Ovary (tissue), 9 donors: Measurements from ENCODE around the gene NCAM1. TPM values are rescaled to one million over a fixed set of nuclear protein-coding genes. Genes with fewer than 3 reads are reported as not detected.

ENCODE experiments used
- DNase-seq, 5 donors: peaks; one replicate each; pipeline ENCODE4 v3.0.0-alpha.2; 2019 to 2020
- H3K27ac ChIP-seq, 2 donors: fragments of 200-600 bp; one replicate each; pipeline versions ENCODE4 v1.5.1 to v1.8.0; 2019 to 2022
- H3K27me3 ChIP-seq: fragments of 200-600 bp; one replicate; pipeline ENCODE4 v1.8.0; 2022
- H3K36me3 ChIP-seq: fragments of 200-600 bp; sonication (generic); one replicate; pipeline ENCODE4 v1.5.1; 2019
- H3K4me1 ChIP-seq: one replicate; pipeline ENCODE4 v1.8.1; 2013; ENCODE audit warnings: mild to moderate bottlenecking, moderate library complexity; ENCODE audit not compliant: insufficient read depth
- H3K4me3 ChIP-seq: fragments of 200-600 bp; sonication (generic); one replicate; pipeline ENCODE4 v1.5.1; 2017
- H3K9me3 ChIP-seq, 2 donors: fragments of 200-600 bp in 1 of 2; sonication (generic) in 1 of 2; one replicate each; pipeline versions ENCODE4 v1.5.1 to v1.8.1; 2013 to 2019; ENCODE audit warnings: mild to moderate bottlenecking in 1 of 2, moderate library complexity in 1 of 2
- CTCF ChIP-seq, 3 donors: fragments of 450-650 bp in 2 of 3; fragments of 200-600 bp in 1 of 3; IDR thresholded peaks; one replicate each; pipeline versions ENCODE4 v1.5.1 to v1.8.0; 2016 to 2022; ENCODE audit warnings: antibody characterized with exemption in 3 of 3, mild to moderate bottlenecking in 1 of 3
- EP300 ChIP-seq: sonication (generic); formaldehyde crosslinking; IDR thresholded peaks from one replicate; pipeline ENCODE4 v1.6.1; 2017; ENCODE audit warnings: antibody characterized with exemption
- POLR2A ChIP-seq: fragments of 450-650 bp; IDR thresholded peaks from one replicate; pipeline ENCODE4 v1.6.1; 2017; ENCODE audit warnings: antibody characterized with exemption, mild to moderate bottlenecking, moderate library complexity
- WGBS, 3 donors: extraction: QIAGEN DNeasy Blood & Tissue Kit in 1 of 3; methylation state at CpG; one replicate each; pipeline versions ENCODE4 v1.1.5 to v1.1.7; 2013 to 2017; 5-methylcytosine and 5-hydroxymethylcytosine counted together
- intact Hi-C, 4 donors: fragments of 100-400 bp; cut with DNase I; formaldehyde crosslinking; loops; one replicate each; pipeline versions ENCODE4 v1.11.0 to v1.15.1; 2022 to 2023
- polyA plus RNA-seq, 2 donors: library from polyadenylated mRNA; stranded (reverse); fragments of 200-250 nt in 1 of 2; fragments of 350-450 nt in 1 of 2; fragmentation: Illumina TruSeq in 1 of 2; extraction: RNeasy Lipid Tissue Mini Kit (QIAGEN cat#74804) in 1 of 2; gene quantifications; one replicate each; pipeline ENCODE4 v1.2.3, GENCODE V29; 2013 to 2014
- total RNA-seq, 7 donors: library from RNA; depleted of rRNA in 2 of 7; stranded (reverse); fragments of >200 nt in 2 of 7; fragmentation: NEBNext Ultra II Directional in 3 of 7; extraction: Animal tissue kit (Norgen Biotek cat#: 25700) in 3 of 7; gene quantifications; one replicate each; pipeline versions ENCODE4 v1.1.0 to v1.2.4, GENCODE V29; 2016 to 2023
- donor health status: DM: no; HTN: no; CAD: no; lungs with moderate emphysema.
- donor health status: DM: no; HTN: no; CAD: no.
- donor health status: Bipolar disorder and iron deficiency.
- donor health status: DM: yes; HTN: yes; CAD: no.
- donor health status: DM: no; HTN: no; CAD: no.
- donor health status: DM: yes; HTN: yes; CAD: no.

NCAM1 gene
- total and polyA plus RNA-seq, 9 donors: 23.0 to 194 (median 106) TPM

GRCh38 chr11:113198972-113199661, 237.9 kb downstream of the NCAM1 start:
- Histone ChIP-seq H3K4me3 (no peak overlapping the region), H3K36me3 (no peaks in the 10 kb centered on the region), H3K9me3 (no peaks in the 10 kb centered on the region), H3K27ac (peak overlapping the region in 1 of 2 donors; percentile 12), H3K27me3 (no peaks in the 10 kb centered on the region), H3K4me1 (peaks cover 12% of the 10 kb centered on the region)
- intact Hi-C loops: loop anchor here in 1 of 4 donors (5.0 kb wide), 1 partner anchor 37 kb away; no protein-coding TSS in a partner anchor
- TF ChIP-seq POLR2A (no peak), CTCF (IDR thresholded peaks at IDR 0.05) (no peak), EP300 (no peak)
- whole genome bisulfite sequencing, 3 donors: 23 to 34% (median 29%) methylated on average over 10 of the region's 10 CpGs
- no peak for DNase-seq

GRCh38 chr11:113199866-113200265, 238.6 kb downstream of the NCAM1 start:
- Histone ChIP-seq H3K27ac (peak overlapping the region; percentile 6 to 67), H3K4me3 (no peak overlapping the region), H3K4me1 (peaks cover 10% of the 10 kb centered on the region), H3K27me3 (no peaks in the 10 kb centered on the region), H3K9me3 (no peaks in the 10 kb centered on the region), H3K36me3 (no peaks in the 10 kb centered on the region)
- WGBS, 3 donors: 6 to 20% (median 8%) methylated on average over 5 of the region's 5 CpGs
- no peak for DNase-seq
- intact Hi-C loops: loop anchor here in 1 of 4 donors (5.0 kb wide), 1 partner anchor 38 kb away; no protein-coding TSS in a partner anchor
- no peak for TF ChIP-seq CTCF (IDR thresholded peaks at IDR 0.05)
- no peak for TF ChIP-seq POLR2A
- no peak for TF ChIP-seq EP300

GRCh38 chr11:113201054-113201818, 240.0 kb downstream of the NCAM1 start:
- Histone ChIP-seq H3K36me3 (no peaks in the 10 kb centered on the region), H3K27me3 (no peaks in the 10 kb centered on the region), H3K4me3 (no peak overlapping the region), H3K9me3 (no peaks in the 10 kb centered on the region), H3K27ac (no peak overlapping the region), H3K4me1 (peaks cover 10% of the 10 kb centered on the region)
- no peak for DNase-seq
- intact Hi-C loops: no loop called here
- WGBS, 3 donors: 85 to 90% (median 87%) methylated on average over 12 of the region's 12 CpGs
- TF ChIP-seq POLR2A (no peak), EP300 (no peak)

- H3K4me1 ChIP-seq: peaks cover 10% of the 10 kb centered on the region
- no peak for DNase-seq
- no peak overlapping the region for H3K4me3 ChIP-seq
- no peaks in the 10 kb centered on the region for H3K9me3 ChIP-seq
- no peaks in the 10 kb centered on the region for H3K27me3 ChIP-seq
- H3K36me3 ChIP-seq: no peaks in the 10 kb centered on the region
- no peak overlapping the region for H3K27ac ChIP-seq
- intact Hi-C loops: no loop called here
- TF ChIP-seq POLR2A (no peak), CTCF (IDR thresholded peaks at IDR 0.05) (no peak), EP300 (no peak)
- 88 to 94% (median 88%) methylated on average over 1 of the region's 1 CpG for WGBS, 3 donors
Measured at GRCh38 chr11:113202431-113202830, 241.2 kb downstream of the NCAM1 start.
